ENCODE results near the gene ZNF746.
A peak's percentile ranks its signal among the peaks of the same experiment; 100 is the strongest.

The ZNF746 gene

DNA sequence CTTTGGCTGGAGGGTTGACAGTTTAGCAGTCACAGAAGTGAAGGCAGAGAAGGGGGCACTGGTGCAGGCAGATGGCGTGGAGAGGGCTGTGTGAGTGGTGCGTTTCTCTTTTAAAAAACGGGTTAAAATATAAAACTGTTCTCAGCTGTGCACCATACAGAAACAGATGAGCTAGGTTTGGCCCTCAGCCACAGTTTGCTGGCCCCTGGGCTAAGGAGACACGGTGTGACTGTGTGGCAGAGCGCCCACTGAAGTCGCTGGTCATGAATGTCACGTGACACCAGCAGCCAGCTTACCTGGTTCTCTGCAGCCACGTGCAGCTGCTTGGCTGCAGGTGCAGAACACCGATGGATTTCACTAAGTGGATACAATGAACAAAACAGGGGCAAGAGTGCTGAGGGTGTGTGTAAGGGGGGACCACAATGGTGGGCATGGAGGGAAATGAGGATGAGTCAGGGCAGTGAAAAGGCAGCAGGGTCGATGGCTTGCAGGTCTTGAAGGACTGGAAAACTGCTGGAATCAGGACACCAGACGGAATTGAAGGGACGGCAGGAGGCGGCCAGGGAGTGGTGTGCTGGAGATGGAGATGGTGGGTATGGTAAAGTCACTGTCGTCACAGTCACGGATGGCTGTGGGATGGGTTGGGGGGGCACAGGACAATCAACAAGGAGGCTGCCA lies 7.4 kb downstream of the ZNF746 start:
- no peak for DNase-seq (ENCODE audit: low spot score)

DNA sequence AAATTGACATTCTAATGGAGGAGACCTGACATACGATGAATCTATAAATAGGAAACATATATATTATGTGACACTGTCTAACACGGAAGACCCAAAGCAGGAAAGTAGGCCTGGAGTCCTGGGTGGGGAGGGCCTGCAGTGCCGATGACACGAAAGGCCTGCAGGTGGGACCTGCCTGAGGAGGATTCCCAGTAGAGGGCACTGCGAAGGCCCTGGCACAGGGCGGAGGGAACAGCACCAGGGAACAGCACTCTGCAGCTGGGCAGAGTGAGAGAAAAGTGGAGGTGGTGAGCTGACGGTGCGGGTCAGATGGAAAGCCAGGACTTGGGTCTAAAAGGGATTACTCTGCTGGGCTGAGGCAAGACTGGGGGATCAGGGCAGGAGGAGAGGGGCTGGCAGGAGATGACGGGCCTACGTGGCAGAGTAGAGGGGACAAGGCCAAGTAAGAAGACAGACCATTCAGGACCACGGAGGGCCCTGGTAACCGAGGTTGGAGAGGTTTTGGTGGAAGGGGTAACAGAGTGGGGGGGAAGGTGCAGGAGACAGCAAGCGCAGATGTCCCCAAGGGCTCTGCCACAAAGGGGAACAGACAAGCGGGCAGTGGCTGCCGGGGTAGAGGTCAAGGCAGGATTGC lies 8.1 kb downstream of the ZNF746 start:
- DNase-seq (ENCODE audit: low spot score): no peak

DNA sequence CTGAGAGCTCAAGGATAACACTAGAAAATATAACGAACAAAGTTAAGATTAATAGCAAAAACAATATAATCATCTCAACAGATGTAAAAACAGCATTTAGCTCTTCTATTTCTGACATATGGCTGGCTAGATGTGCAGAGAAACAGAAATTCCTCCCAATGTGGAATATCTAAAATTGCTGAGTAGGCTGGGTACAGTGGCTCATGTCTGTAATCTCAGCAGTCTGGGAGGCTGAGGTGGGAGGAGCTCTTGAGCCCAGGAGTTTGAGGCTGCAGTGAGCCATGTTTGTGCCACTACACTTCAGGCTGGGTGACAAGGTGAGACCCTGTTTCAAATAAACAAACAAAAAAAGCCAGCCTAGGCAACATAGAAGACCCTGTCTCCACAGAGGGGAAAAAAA lies 18.0 kb downstream of the ZNF746 start:
- no peak for DNase-seq (ENCODE audit: low spot score)

DNA sequence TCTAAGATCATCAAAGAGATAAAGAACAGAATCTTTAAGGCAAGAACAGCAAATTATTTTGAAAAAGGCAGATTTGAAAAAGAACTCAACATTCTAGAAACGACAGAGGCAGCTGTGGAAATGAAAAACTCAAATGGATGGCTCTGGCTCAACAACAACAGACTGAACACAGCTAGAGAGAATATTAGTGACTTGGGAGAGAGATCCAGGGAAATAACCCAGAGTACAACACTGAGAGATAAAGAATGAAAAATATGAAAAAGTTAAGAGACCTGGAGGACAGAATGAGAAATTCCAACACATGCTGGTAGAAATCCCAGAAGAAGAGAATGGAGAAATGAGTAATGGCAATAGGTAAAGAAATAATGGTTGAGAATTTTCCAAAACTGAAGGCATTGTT lies 18.9 kb downstream of the ZNF746 start:
- DNase-seq (ENCODE audit: low spot score): no peak

DNA sequence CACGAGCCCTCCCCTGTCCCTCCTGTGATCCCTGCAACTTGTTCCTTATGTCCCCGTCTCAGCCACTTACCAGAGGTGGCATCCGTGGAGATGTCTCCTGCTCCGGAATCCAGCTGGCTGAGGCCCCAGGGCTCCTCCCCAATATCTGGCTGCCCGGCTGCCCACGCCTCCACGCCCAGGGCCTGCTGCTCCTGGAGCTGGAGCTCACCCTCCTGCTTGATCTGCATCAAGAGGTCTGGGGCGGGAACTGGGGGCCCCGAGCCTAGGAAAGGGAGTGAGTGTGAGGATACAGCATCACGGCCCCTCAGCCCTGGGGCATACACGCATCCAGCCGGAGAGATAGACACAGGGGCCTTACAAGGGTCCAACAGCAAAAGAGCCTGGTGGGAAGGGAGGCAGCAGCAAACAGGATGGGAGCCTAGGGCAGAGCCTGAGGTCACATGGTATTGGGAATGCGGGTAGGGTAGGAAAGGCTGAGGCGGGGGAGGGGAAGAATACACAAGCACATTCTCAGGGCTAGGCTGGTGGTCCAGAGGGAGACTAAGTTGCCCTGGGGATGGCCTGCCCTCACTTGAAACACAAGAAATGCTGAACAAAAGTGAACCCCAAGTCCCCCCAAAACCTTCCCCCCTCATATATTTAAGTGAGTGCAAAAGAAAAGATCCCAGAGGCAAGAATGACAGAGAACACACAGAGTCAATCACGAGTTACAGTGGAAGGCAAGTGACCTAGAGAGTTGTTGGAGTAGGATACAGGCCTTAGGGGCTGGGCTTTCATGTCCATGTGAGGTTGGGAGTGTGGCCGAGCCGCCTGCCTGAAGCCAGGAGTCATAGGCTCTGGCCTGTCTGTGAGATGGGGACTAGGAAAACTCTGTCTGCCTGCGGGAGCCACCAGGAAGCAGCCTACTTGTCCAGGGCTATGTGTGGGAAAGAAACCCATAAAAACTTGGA lies 19.8 kb downstream of the ZNF746 start:
- DNase-seq (ENCODE audit: low spot score): no peak

DNA sequence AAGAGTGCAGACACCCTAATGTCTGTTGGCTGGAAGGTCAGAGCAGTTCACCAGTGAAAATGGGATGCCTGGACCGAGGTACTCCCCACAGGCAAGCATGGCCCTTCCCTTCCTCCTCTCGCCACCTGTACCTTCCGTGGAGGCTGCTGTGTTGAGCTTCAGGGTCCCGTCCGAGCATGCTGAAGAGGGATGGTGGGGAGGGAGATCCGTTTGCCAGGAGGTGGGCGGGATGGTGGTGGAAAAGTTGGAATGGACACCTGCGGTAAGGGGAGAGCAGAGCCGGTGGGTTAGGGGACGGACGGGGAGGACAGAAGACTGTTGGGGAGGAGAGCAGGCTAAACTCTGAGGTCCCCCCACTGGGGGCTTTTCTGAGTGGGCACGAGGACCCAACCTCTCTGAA lies 20.8 kb downstream of the ZNF746 start:
- DNase-seq (ENCODE audit: low spot score): no peak

GRCh38 chr7:149475121-149476045 lies 22.2 kb downstream of the ZNF746 start:
- no peak for DNase-seq (ENCODE audit: low spot score)

GRCh38 chr7:149474309-149475120 lies 23.1 kb downstream of the ZNF746 start:
- DNase-seq (ENCODE audit: low spot score): no peak

GRCh38 chr7:149473251-149473650 lies 24.4 kb downstream of the ZNF746 start:
- DNase-seq (ENCODE audit: low spot score): no peak

GRCh38 chr7:149471289-149471953 lies 26.2 kb downstream of the ZNF746 start:
- DNase-seq (ENCODE audit: low spot score): no peak

DNA sequence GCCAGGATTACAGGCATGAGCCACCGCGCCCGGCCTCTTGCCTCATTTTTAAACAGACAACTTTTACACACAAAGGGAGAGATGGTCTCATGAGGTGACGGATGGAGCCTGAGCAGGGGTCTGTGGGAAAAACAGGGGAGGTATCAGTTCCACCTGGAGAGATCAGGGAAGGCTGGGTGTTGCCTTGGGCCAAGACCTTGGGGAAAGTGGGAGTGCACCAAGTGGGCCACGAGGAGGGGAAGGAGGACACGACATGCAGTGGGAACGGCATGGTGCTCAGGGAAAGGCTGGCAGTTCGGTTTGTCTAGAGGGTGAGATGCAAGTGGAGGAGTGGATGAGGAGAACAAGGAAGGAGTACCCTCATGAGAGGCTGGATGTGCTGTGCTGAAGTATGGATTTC lies 27.8 kb downstream of the ZNF746 start:
- DNase-seq (ENCODE audit: low spot score): no peak

GRCh38 chr7:149468208-149468607 lies 29.4 kb downstream of the ZNF746 start:
- no peak for DNase-seq (ENCODE audit: low spot score)

GRCh38 chr7:149467321-149467859 lies 30.2 kb downstream of the ZNF746 start:
- DNase-seq (ENCODE audit: low spot score): no peak

- no peak for DNase-seq (ENCODE audit: low spot score)
Measured at GRCh38 chr7:149466364-149466763, 31.2 kb downstream of the ZNF746 start.

DNA sequence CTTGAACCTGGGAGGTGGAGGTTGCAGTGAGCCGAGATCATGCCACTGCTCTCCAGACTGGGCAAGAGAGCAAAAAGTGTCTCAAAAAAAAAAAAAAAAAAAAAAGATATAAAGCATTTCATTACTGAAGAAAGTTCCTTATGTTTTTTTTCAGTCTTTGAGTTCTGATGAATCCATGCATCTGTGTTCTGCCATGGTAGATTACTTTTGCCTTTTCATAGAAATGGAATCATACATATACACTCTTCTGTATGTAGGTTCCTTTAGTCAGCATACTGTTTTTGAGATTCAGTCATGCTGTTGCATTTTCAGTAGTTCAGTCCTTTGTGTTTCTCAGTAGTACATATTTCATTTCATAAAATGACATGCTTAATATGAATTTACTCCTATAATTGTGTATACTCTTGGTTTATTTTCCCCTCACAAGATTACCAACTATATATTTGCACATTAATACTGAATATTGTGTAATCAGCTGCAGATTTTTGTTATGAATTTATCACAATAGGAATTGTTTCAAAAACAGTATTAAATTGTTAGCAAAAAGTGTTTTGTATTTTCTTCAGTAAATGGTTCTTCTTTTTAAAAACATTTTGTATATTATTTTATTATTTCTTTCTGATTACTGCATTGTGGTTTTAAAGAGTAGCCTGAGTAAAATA lies 34.0 kb downstream of the ZNF746 start:
- no peak for DNase-seq (ENCODE audit: low spot score)

DNA sequence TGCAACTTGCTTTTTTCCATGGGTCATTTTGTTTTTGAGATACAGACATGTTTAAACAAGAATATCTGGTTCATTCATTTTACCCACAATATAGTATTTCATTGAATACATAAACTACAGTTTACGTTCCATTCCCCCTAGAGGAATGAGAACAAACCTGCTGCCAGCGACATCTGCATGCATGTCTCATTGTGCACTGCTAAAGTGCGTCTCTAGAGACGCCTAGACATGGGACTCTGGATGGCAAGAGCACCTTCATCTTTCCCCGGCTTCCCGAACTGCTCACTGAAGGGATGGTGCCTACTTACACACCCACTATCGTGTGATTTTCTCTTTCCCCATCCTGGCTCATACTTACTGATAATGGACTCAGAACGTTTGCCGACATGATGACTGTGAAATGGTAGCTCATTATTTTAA lies 35.5 kb downstream of the ZNF746 start:
- no peak for DNase-seq (ENCODE audit: low spot score)

- peak; percentile 76 for DNase-seq (ENCODE audit: low spot score)
Measured at GRCh38 chr7:149460493-149461277, 36.9 kb downstream of the ZNF746 start, which contains the start of gene ZNF777. TSS of gene ZNF777 (minus strand) at chr7:149461062. CDS start at chr7:149456022, 5,040 bp downstream.

All from globus pallidus (tissue), 1 donor.